ENCODE data around the gene HSD11B1. TPM values are rescaled to one million over a fixed set of nuclear protein-coding genes. Genes with fewer than 3 reads are reported as not detected.

Gene HSD11B1
- total RNA-seq, 5 donors from 2014 or later (not counting 1 experiment from before 2014, with no cell fraction given), result 0.41 to 1.1 TPM; not detected in 3

Other genes with a start within 250 kb of the HSD11B1 start
- gene CAMK1G, start 121.1 kb upstream of the HSD11B1 start, total RNA-seq, result not detected
- 1 to 10 TPM in 1 of 5 donors, under 1 TPM in 4; 0.25 to 1.2 (median 0.56) TPM for gene LAMB3, start 52.4 kb upstream of the HSD11B1 start, total RNA-seq
- under 1 TPM in 3 of 5 donors, not detected in 2; 0.32 to 0.60 (median 0.59) TPM for gene G0S2, start 29.4 kb upstream of the HSD11B1 start, total RNA-seq
- gene TRAF3IP3, start 51.2 kb downstream of the HSD11B1 start, total RNA-seq, result 100 to 1,000 TPM; 332 to 502 (median 465) TPM
- gene C1orf74, start 79.7 kb downstream of the HSD11B1 start, total RNA-seq, result 1 to 10 TPM in 3 of 5 donors, under 1 TPM in 2; 0.58 to 1.3 (median 1.2) TPM
- 1 to 10 TPM in 3 of 5 donors, under 1 TPM in 2; 0.16 to 2.6 (median 1.0) TPM for gene IRF6, start 101.3 kb downstream of the HSD11B1 start, total RNA-seq
- gene UTP25, start 123.1 kb downstream of the HSD11B1 start, total RNA-seq, result 10 to 100 TPM in 3 of 5 donors, 1 to 10 TPM in 2; 9.1 to 19.9 (median 14.5) TPM
- not detected for gene SYT14, start 233.4 kb downstream of the HSD11B1 start, total RNA-seq

Data from T-cell (primary cell).